Stimulated activated CD4-positive, alpha-beta T cell treated with anti-CD3 and anti-CD28 coated beads, TNF-alpha, amount 100 ng/mL, for 48 hours (primary cell): Measurements from ENCODE around the gene ATF5.

Source experiments
- DNase-seq, 3 donors: peaks; one replicate each; pipeline ENCODE4 v3.0.0-alpha.2; 2020; ENCODE audit warnings: low read depth in 3 of 3

The ATF5 gene, protein sequence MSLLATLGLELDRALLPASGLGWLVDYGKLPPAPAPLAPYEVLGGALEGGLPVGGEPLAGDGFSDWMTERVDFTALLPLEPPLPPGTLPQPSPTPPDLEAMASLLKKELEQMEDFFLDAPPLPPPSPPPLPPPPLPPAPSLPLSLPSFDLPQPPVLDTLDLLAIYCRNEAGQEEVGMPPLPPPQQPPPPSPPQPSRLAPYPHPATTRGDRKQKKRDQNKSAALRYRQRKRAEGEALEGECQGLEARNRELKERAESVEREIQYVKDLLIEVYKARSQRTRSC

DNA sequence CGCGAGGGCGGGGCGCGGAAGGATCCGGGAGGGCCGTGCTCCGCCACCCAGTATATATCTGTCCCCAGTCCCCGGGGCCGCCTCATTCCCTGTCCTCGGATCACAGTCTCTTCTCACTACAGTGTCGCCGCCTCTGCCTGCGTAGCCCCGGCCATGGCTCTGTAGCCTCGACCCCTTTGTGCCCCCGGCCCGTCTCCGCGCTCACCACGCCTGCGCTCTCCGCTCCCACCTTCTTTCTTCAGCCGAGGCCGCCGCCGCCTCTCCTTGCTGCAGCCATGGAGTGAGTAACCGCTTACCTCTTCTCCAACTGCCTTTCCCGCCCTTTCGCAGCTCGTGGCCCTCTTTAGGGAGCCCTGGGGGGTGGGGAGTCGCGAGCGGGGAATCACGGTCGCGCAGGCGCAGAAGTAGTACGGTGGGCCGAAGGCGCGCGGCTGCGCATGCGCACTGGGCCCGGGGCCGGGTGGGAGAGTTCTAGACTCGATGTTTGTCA is at the start of gene ATF5, which contains the start of gene NUP62:
TSS of gene ATF5 (plus strand) at position 85 of the 490 bp plus-strand sequence. CDS start 1,646 bp downstream, outside the sequence.
TSS of gene NUP62 (minus strand) at position 384 of the 490 bp plus-strand sequence. CDS start 19,697 bp downstream, outside the sequence.
- peak; percentile 86 to 92 (median 86) for DNase-seq

DNA sequence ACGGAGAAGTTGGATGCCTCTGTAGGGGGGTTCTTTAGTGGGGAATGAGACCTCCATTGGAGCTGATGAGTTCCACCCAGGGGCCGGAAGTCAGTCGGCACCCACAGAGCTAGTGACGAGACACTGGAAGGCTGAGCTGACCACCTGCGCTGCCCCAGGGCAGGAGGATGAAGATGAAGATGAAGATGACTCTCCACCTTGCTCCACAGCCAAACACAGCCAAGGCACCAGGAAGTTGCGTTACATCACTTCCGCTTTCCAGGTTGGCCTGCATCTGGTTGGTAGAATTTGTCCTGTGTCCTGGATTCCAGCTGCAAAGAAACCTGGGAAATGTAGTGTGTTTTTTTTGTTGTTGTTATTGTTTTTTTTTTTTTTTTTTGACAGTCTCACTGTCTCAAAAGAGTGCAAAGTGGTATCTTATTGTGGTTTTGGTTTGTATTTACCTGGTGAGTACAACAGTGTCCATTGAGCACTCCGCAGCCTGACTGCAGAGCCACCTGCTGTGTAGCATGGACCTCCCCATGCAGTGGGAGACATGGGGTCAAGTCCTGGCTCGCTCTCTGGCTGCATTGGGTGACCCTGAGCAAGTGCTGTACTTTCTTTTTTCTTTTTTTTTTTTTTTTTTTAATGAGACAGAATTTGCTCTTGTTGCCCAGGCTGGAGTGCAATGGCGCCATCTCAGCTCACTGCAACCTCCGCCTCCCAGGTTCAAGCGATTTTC is 49.6 kb upstream of the ATF5 start:
- no peak for DNase-seq

DNA sequence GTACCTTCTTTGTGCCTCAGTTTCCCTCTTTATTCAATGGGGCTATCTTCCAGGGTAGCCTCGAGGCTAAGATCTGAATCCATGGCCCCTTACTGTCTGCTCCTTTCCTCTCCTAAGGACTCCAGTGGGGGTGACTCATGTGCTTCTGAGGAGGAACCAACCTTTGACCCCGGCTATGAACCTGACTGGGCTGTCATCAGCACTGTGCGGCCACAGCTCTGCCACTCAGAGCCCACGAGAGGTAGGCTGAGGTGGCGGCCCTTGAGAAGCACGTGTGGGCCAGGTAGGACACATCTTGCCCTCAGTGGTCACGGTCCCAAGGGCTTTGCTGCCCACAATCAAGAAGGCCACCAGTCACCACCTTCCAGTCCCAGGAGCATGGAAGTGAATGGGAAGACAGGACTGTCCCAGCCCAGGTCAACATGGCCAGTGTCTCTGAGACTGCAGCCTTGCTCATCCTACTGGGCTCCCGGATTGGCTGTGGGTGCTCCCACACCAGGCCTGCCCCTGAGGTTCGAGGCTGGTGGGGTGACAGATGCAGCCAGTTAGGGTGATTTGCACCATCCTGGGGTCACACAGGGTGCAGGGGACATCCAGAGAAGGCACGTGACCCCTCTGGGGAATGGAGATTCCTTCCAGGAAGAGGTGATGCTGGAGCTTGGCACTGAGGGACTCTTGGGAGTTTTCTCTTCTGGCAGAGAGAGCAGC is 48.7 kb upstream of the ATF5 start:
- DNase-seq = no peak

DNA sequence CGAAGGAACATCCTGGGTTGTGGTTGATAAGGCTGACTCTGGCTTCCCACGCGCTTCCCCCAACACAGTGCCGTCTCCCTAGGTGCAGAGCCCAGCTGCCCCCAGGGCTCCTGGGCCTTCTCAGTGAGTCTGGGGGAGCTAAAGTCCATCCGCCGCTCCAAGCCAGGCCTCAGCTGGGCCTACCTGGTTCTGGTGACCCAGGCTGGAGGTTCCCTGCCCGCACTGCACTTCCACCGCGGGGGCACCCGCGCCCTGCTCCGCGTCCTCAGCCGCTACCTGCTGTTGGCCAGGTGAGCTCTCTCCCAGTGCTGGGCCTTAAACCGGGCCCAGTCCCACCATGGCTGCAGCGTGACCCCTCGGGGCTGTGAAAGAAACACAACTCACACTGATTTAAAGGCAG is 47.8 kb upstream of the ATF5 start:
- no peak for DNase-seq

DNA sequence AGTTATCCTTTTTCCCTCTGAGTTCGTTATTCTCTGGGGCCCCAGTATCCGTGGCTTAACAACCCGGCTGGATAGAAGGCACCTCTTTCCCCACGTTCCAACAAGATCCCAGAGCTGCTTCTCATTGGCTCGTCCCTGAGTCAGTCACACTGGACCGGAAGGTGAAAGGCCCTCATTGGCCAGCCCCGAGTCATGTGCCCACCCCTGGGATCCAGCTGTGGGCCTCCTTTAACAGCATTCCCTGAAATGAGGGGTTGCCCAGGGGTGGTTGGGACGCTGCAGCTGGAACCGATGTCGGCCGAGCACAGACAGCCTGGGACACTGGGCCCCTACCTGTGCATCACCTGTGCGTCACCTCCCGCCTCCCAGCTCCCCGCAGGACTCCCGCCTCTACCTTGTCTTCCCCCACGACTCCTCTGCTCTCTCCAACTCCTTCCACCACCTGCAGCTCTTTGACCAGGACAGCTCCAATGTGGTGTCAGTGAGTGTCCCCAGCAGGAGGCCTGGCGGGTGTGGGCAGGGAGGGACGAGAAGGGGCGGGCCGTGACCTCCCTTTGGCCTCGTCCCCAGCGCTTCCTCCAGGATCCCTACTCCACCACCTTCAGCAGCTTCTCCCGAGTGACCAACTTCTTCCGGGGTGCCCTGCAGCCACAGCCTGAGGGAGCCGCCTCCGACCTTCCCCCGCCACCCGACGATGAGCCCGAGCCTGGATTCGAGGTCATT is 47.2 kb upstream of the ATF5 start:
- DNase-seq = no peak

DNA sequence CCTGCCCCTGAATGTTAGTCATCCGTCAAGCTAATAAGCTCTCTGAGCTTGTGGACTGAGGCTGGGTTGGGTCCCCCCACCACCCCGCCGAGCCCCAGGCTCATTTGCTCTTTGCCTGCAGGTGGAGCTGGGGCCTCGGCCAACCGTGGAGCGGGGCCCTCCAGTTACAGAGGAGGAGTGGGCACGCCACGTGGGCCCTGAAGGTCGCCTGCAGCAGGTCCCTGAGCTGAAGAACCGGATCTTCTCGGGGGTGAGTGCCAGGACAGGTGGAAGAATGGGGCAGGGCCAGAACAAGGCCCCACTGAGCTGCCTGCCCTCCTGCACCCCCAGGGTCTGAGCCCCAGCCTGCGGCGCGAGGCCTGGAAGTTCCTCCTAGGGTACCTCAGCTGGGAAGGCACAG is 46.4 kb upstream of the ATF5 start:
- no peak for DNase-seq

DNA sequence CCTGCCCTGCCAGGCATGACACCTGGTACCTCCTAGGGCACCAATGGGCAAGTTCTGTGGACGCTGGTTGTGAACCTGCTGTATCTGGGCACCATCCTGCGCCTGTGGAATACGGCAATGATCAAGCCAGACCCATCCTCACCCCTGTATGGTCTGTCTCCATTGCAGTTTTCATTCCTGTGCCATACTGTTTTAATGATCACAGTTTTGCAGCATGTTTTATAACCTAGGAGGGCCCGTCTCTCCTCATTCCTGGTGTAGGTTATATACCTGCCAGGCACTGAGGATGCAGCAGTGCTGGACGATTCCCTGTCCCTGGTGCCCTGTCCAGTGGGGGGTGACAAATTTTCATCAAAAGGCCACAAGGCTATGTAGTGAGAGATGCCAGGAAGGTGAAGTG is 45.9 kb upstream of the ATF5 start:
- DNase-seq = no peak

DNA sequence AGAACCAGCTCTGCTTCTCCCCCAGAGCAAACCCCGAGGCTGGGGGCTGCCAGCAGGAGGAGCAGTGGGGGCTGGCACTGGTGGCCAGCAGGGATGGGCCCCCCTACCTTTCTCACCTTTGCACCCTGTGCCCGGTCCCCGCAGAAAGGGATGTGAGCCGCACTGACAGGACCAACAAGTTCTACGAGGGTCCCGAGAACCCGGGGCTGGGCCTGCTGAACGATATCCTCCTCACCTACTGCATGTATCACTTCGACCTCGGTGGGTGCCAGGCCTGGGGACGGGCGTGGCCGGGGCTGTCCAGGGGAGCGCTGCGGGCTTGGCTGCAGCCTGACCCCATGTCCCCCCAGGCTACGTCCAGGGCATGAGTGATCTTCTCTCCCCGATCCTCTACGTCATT is 44.9 kb upstream of the ATF5 start:
- DNase-seq = no peak

DNA sequence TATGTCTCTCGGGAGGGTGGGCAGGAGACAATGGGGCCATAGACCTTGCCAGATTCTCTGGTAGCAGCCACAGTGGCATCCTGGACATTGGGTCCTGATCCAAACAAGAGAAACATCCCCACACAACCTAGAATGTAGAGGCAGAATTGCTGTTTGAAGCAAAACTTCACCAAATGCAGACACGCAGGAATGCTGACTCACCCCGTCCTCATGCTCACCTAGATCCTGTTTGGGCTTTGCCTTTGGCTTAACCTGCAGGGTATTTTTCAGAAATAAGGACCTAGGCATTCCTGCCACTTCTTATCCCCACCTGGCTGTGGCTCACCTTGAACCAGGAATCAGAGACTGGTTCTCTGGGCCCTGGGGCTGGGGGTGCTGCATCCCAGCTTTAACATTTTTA is 44.2 kb upstream of the ATF5 start:
- no peak for DNase-seq

DNA sequence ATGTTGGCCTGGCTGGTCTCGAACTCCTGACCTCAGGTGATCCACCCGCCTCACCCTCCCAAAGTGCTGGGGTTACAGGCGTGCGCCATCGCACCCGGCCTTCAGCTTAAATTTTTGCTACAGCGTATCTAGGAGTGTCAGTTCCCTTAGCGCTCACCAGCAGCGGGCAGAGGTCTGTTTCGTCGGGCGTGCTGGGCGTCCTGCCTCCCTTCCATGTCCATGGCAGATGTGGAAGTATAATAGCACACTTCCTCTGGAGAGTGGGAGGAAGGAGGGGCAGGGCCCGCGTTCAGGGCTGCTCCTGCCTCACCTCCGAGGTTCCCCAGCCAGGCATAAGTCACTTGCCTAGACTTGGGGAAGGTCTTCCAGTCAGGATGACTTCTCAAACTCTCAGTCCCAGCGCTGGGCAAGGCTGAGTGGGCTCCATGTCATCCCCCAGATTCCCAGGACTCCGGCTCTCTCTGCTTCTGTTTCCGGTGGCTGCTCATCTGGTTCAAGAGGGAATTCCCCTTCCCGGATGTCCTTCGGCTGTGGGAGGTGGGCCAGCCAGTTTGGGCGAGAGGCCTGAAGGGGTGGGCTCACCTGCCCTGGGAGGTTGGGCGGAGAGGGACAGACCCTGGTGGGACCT is 41.9 kb upstream of the ATF5 start:
- no peak for DNase-seq

DNA sequence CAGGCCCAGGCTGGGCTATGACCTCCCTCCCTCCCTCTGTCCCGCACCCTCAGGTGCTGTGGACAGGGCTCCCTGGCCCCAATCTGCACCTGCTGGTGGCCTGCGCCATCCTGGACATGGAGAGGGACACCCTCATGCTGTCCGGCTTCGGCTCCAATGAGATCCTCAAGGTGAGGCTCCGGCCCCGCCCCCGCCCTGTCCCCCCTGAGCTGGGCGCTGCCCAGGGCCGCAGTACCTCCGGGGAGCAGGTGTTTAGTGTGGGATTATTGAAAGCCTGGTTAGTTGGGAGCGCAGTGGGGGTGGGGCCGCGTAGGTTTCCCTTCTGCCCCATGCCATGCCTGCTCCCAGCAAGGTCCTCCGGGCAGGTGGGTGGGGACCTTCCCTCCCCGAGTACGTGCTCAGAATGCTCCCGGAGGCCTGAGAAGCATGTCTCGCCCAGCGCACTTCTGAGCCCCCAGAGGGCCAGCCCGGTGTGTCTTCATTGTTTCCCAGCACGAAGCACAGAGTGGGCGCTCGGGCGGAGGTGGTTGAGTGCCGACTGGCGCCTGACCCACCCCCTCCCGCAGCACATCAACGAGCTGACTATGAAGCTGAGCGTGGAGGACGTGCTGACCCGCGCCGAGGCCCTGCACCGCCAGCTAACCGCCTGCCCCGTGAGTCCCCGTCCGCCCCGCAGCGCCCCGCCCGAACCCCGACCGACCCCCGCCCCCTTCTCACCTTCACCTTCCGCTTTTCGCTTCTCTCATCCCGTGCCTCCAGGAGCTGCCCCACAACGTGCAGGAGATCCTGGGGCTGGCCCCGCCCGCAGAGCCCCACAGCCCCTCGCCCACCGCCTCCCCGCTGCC is 41.1 kb upstream of the ATF5 start:
- DNase-seq = no peak

DNA sequence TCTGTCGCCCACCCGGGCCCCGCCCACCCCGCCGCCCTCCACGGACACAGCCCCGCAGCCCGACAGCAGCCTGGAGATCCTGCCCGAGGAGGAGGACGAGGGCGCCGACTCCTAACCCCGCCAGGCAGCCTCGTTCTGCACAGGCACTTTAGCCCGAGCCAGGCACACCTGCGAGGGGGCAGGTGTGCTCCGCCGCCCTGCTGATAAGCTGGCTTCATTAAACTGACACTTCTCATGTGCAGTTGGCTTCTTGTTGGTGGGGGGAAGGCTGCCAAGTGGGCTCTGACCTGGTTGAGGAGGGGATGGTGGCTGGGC is 40.5 kb upstream of the ATF5 start:
- no peak for DNase-seq

DNA sequence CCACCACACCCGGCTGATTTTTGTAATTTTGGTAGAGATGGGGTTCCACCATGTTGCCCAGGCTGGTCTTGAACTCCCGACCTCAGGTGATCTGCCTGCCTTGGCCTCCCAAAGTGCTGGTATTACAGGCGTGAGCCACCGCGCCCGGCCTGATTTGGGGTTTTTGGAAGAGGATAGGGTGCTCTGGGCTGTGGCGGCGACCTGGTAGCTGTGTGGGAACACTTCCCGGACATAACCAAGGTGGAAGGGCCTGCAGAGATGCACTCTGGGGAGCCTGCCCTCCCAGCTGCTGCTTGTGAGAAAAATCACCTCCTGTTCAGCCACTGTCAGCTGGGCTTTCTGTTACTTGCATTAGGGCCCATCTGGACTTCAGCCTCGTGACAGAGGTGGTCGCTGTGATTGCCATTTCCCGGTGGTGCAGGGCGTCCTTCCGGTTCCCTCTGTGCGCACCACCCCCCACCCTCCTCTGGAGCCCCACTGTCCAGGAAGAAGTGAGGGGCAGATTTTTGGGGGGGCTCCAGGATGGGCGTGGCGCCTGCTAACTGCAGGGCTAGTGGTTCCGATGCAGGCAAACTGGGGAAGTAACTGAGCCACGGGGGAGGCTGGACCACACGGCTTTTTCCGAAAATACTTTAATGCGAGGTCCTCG is 39.8 kb upstream of the ATF5 start:
- DNase-seq = no peak

DNA sequence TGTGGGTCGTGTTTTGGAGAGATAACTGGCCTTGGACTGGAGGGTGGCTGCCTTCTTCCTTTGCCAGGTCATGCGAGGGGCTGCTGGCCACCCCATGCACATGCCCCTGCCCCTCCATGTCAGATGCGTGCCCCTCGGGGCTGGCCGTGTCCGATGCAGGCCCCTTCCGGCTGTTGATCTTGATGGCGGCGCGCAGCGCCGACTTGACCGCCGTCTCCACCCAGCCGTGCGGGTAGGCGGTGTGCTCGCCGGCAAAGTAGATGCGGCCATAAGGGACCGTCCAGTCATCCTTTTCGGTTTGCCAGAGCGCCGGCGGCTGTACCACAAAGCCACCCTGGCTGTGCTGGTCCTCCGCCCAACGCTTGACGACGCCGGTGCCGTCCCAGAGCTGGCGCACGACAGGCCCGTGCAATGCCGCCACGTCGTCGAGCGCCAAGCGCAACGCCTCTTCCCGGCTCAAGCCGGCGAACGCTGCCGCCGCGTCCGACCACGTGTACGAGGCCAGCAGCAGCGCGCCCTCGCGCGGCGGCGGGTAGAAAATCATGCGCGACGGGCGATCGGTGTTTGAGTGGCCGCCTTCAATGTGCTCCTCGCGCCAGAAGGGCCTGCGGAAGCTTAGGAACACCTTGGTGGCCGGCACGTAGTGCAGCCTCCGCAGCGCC is 39.2 kb upstream of the ATF5 start:
- peak; percentile 61 to 69 (median 62) for DNase-seq

DNA sequence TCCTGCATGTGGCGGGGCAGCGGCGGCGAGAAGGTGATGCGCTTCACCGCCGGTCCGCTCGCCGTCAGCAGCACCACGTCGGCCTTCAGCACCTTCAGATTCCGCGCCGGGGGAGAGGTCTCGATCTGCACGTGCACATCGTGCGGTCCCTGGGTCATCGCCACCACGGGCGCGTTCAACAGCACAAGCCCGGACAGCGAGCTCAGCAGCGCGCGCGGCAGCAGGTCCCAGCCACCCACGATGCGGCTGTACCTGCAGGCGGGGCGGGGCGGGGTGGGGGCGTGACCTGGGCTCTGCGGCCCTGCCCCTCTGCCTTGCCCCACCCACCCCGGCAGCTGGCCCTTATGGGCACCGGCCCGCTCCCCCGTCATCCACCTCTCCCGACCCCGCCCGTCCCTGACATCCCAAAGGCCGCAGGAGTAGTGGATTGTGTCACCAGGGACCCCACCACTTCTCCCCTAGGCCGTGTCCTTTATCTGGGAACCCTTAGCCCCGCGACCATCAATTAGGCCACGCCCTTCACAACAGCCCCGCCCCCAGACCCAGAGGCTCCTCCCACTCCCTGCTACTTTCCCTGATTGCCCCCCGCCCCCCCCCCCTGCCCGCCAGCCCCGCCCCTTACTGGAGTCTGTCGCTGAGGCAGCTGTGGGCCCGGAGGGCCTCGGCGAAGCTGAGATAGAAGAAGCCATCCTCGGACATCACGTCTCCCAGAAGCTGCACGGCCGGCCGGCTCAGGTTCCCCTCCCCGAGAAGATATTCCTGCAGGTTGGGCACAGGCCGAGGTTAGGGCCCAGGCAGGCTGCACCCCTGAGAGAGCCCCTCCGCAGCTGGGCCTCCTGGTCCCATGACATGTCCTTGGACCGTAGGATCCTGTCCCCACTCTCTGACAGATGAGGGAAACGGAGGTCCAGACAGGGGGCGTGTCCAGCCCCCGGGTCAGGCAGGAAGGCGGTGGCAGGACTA is 38.4 kb upstream of the ATF5 start:
- DNase-seq = peak; percentile 28 to 64 (median 50)

DNA sequence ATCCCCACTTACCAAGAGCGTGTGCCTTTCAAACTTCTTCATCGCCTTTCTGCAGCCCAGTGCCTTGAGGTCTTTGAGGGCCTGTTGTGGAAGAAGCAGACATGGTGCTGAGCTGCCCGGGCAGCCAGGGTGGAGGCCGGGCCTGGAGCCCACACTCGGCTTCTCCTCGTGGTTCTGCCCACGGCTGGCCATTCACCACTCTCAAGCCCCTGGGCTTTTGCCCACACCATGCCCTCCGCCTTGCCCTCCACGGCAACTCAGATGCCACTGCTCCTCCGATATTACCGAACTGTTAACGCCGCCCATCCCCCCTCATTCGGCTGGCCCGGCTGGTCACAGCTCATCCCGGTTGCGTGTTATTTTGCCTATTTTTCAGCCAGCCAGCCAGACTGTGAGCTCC is 37.6 kb upstream of the ATF5 start:
- no peak for DNase-seq

DNA sequence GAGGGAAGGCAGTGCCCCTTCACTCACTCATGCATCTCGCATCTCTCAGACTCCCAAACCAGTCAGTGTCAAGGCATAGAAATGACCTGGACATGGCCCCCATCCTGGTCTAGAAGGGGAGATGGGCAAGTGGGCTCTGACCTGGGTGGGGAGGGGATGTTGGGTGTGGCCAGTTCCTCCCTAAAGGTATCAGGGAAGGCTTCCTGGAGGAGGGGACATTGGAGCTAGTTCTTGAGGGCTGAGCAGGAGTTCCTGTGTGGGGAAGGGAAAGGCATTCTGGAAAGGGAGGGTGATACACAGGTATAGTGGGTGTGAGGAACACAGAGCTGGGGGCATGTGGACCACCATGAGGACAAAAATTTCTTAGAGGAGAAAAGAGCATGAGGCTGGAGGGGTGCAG is 36.3 kb upstream of the ATF5 start:
- DNase-seq = no peak

DNA sequence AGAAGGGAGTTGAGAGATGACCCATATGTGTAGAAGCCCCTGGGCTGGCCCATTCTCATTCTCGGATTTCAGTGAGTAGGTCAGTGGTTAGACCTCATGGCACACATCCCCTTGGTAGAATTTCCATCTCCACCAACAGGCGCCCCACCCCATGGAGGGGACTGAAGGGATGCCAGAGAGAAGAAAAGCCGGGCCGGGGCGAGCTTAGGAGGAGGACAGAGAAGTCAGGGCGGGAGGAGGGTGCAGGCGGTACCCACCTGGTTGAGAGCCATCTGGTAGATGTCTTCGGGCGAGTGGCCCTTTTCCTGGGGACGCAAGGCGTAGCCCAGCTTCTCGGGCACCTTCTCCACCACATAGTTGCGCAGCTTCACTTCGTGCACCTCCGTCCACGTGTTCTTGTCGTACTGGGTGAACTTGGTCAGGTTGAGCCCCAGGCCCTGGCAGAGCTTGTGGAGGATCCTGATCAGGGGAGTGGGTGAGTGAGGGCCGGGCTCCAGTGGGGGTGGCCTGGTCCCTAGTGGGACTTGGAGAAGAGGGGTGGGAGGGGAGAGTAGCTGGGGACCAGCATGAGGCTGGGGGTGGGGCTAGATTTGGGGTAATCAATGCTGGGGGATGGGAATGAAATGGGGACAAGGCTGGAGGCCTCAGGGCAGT is 34.9 kb upstream of the ATF5 start:
- no peak for DNase-seq
